HG03565 (cell line): ENCODE measurements around the gene MPND.
A peak's percentile ranks its signal among the peaks of the same experiment; 100 is the strongest.

Experiments used
- ATAC-seq: cut with Tn5 transposase; IDR thresholded peaks from one replicate; pipeline ENCODE4 v1.9.1; 2021; ENCODE audit warnings: mild to moderate bottlenecking, moderate library complexity; ENCODE audit not compliant: unreplicated experiment

MPND gene, protein sequence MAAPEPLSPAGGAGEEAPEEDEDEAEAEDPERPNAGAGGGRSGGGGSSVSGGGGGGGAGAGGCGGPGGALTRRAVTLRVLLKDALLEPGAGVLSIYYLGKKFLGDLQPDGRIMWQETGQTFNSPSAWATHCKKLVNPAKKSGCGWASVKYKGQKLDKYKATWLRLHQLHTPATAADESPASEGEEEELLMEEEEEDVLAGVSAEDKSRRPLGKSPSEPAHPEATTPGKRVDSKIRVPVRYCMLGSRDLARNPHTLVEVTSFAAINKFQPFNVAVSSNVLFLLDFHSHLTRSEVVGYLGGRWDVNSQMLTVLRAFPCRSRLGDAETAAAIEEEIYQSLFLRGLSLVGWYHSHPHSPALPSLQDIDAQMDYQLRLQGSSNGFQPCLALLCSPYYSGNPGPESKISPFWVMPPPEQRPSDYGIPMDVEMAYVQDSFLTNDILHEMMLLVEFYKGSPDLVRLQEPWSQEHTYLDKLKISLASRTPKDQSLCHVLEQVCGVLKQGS

DNA sequence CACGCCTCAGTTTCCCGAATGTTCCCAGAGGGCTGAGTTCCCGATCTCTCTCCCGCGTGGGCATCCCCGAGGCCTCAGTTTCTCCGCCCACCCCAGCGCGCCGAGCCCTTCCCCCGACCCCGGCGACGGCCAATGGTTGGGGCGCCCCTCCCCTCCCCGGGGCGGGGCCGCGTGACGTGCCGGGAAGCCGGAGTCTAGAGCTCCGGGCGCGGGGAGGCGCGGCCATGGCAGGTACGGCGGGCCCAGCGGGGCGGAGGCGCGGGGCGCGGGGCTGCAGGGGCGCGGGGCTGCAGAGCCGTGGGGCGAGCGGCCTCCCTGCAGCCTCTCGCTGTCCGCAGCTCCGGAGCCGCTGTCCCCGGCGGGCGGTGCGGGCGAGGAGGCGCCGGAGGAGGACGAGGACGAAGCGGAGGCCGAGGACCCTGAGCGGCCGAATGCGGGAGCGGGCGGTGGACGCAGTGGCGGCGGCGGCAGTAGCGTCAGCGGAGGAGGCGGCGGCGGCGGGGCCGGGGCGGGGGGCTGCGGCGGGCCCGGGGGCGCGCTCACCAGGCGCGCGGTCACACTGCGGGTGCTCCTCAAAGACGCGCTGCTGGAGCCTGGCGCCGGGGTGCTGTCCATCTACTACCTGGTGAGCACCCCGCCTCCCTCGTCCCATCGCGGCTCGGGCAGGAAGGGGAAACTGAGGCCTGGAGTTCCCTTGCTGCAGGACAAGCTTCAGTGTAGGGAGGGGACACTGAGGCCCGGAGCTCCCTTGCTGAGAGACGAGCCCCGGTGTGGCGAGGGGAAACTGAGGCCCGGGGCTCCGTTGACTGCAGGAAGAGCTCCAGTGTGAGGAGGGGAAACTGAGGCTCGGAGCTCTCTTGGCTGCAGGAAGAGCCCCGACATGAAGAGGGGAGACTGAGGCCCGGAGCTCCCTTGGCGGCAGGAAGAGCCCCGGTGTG is at the start of gene MPND:
Gene MPND, plus strand, starts transcription at position 193 of the 938 bp plus-strand sequence. Its CDS starts 32 bp downstream, at position 225.
- ATAC-seq = peak; percentile 25

DNA sequence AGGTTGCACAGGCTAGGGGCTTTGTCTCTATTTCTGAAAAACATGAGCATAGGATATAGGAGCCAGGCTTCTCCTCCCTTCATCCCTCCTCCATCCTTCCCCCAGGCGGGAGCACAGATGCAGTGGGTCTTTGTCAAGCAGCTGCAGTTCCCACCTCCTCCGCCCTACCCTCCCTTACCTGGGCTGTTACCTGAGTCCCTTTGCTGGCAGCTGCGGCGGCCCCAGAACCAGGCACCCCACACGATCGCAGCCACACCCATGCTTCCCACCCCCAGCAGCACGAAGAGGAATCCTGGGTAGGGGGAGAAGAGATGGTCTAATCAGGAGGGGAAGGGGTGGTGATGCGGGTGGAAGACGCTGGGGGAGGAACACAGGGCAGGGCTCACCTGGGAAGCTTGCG is 49.0 kb upstream of the MPND start:
- ATAC-seq = no peak

DNA sequence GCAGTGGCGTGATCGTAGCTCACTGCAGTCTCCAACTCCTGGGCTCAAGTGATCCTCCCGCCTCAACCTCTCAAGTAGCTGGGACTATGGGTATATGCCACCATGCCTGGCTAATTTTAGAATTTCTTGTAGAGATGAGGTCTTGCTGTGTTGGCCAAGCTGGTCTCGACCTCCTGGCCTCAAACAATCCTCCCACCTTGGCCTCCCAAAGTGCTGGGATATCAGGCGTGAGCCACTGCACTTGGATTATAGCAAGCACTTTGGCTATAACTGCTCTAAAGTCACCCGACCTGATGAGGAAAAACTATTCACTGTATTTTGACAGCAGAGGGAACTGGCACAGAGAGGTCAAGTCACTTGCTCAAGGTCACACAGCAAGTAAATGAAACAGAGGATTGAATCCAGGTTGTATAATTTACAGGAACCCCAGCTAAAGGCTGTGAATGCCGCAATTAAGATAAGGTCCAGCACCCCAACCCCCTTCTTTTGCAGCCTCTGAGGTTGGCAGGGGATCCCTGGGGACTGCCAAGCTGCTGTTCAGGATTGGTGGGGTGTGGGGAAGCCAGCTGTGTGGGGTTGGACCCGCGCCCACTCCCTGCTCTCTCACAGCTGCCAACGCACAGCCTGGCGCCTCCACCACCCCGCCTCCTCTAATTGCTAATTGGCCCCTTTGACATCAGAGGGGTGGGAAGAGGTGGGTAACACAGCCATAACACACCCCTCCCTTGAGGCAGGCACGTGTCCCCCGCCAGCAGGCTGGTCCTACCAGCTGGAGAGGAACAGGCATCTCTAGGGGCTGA is 47.2 kb upstream of the MPND start:
- no peak for ATAC-seq

DNA sequence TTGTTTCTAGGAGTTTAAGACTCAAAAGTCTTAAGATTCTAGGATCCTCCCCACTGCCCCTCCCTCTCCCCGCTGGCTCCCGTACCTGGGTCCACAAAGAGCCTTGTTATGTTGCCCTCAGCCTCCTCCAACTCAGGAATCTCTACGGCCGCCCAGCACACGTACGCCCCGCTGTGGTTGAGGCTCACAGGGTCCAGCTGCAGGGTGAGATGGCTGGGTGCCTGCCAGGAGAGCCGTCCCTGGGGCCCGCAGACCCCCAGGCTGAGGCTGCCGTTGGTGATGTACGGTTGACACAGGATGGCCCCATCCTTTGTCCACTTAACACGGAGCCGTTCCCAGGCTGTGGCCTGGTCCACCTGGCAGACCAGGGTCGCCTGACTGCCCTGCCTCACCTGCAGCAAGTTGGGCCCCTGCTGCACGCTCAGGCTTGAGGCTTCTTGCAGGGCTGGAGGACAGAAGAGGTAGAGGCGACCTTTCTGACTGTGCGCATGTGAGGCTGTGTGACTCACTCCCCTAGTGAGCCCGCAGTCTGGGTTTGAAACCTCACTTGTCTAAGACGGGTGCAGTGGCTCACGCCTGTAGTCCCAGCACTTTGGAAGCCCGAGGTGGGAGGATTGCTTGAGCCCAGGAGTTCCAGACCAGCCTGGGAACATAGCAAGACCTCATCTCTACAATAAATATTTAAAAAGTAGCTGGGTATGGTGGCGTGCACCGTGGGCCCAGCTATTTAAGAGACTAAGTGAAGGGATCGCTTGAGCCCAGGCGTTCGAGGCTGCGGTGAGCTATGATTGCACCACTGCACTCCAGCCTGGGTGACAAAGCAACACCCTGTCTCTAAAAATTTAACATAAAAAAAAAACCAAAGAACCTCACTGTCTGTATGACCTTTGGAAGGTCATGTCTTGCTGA is 45.2 kb upstream of the MPND start:
- ATAC-seq = no peak

DNA sequence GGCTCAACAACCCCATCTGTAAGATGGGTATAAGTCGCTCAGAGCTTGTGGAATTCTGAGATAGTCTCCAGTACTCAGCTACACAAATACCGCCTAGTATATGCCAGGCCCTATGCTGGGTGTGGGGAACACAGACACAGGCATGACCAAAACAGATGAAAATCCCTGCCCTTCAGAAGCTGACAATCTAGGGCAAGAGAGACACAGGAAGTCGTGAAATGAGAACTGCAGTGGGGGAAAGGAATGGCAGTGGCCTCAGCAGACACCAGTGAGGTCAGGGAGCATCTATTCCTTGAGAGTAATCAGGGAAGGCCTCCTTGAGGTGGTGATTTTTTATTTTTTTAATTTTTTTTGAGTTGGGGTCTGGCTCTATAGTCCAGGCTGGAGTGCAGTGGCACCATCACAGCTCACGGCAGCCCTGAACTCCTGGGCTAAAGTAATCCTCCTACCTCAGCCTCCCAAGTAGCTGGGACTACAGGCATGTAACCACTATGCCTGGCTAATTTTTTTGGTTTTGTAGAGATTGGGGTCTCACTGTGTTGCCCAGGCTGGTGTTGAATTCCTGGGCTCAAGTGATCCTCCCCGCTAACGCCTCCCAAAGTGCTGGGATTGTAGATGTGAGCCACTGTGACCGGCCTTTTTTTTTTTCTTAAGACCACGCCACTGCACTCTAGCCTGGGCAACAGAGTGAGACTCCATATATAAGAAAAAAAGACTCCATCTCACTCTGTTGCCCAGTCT is 44.4 kb upstream of the MPND start:
- no peak for ATAC-seq

DNA sequence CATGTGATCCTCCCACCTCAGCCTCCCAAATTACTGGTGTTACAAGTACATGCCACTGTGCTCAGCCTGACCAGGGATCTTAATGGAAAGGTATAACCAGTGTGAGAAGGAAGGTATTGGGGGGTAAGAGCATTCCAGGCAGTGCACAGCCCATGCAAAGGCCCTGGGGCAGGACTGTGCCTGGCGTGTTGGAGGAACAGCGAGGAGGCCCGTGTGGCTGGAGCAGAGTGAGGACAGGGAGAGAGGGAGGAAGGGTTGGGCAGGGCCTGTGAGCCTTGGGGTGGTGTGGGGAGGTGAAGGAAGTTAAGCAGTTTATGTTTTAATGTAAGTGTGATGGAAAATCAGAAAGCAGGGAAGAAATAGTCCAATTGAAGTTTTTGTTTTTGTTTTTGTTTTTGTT is 42.8 kb upstream of the MPND start:
- no peak for ATAC-seq

DNA sequence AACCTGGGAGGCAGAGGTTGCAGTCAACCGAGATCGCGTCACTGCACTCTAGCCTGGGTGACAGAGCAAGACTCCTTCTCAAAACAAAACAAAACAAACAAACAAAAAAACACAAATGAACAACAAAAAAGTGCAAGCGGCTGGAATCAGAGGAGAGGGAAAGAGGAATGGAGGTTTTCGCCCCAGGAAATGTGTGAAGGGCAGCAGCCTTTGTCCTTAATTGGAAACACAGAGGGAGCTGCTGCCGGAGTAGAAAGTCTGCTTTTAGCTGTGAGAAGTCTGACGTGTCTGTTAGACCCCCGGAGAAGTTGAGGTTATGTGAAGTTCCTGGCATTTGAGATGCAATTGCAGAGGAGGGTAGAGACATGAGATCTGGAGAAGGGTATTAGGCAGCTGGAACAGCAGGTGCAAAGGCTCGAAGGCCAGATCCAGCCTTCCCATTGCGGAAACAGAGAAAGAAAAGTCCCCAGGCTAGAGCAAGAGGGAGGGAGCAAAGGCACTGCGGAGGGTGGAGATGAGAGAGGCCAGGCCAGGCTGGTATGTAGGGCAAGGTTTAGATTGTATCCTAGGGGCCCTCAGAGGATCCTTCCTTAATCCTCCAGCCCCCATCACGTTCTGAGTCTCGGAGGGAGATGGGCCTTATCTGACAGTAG is 41.6 kb upstream of the MPND start:
- ATAC-seq = no peak

DNA sequence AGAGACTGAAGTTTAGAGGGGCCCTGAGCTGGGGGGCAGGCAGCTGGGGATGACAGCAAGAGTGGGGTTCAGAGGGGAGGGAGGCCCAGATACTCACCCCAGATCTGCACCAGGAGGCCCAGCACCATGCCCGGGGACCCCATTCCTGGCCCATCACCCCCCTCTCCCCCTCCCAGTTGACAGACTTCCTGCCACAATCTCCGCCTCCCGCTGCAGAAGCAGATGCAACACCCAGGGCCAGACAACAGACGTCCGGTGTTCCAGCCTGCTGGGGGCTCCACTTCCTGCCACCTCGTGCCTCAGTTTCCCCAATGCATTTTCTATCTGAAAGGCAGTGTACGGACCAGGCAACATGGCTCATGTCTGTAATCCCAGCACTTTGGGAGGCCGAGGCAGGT is 41.1 kb upstream of the MPND start, which contains the start of gene TMIGD2:
Gene TMIGD2, minus strand, starts transcription at position 147 of the 398 bp plus-strand sequence. Its CDS starts 4 bp downstream, at position 143.
- ATAC-seq = no peak

DNA sequence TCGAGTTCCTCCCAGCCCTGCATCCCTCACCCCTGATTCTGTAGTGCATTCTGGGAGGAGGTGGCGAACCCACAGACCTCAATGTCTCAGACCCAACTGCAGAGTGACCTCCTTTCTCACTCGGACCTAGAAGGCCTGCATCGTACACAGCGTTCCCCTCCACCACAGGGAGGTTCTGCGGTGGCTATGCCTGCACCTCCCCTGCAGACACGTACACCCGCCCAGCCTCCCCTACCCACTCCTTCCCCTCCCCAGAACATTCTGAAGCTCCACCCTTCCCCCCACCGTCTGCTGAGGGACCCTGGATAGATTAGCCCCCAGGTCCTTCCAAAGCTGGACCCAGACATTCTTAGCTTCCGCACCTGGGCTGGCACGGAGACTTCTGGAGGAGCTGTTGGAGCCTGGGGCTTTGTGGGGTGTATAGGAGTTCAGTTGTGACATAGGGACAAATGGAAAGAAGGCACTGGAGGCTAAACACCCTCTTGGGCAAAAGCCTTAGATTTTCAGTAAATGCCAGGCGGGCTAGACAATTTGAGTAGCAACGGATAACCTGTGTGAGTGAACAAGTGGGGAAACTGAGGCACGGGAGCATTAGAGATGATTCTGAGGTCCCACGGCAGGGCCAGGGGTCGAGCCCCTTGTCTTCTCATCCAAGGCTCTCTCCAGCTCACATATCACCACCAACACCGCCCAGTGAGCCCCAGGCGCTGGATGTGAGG is 39.4 kb upstream of the MPND start:
- no peak for ATAC-seq

DNA sequence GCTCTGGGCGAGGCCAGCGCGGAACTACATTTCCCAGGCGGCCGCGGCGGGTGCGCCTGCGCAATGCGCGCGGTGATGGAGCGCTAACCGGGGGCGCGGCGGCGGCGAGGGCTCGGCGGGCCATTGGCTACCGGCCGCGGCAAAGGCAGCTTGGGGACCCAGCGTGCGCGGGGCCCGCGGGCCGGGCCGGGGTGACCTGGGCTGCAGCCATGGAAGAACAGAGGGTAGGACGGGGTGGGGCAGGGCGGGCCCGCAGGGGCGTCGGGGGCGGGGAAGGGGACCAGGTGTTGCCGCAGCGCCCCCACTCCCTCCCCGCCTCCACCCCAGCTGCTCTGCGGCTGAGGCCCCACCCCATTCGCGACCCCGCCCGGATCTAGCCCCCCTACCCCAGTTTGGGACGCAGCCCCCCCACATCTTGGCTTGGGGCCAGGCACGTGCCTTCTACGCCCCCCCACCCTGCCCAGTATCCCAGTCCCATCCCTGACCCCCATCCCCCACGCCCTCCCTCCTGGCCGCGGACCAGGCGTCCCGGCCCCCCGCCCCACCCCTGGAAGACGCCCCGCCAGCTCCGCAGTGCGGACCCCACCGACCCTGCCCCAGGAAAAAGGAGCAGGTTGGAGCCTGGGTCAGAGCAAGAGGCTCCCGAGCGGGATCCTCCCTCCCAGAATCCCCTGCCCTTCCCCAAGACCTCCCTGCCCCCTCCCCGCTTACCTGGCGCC is 38.7 kb upstream of the MPND start, which contains the start of gene FSD1:
Gene FSD1, plus strand, starts transcription at position 61 of the 719 bp plus-strand sequence. Its CDS starts 149 bp downstream, at position 210.
- no peak for ATAC-seq

DNA sequence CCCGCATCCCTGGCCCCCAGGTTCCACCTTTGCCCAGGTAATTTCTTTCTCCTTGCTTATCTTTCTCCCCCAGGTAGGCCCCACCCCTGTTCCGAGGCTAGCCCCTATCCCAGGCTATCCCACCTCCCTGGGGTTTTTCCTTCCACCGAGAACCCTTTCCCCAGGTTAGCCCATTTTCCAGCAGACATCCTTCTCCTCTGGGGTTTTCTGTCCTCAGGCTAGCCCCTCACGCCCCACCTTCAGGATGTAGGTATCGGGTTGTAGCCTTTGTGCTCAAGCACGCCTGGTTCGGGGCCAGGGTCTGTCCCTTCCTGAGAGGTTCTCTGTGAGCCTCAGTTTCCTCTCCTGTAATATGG is 38.1 kb upstream of the MPND start:
- no peak for ATAC-seq

DNA sequence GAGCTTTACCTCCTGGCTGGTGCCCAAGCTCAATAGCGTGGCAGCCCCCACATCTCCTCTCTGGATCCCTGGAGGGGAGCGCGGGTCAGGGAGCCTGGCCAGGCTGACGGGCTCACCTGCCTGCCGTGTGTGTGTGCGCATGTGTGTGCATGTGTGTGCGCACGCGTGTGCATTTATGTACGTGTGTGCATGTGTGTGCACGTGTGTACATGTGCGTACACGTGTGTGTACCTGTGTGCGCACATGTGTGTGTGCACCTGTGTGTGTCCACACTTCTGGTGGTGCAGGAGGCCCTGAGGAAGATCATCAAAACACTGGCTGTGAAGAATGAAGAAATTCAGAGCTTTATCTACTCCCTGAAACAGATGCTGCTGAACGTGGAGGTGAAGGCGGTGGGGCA is 37.7 kb upstream of the MPND start:
- ATAC-seq = no peak

DNA sequence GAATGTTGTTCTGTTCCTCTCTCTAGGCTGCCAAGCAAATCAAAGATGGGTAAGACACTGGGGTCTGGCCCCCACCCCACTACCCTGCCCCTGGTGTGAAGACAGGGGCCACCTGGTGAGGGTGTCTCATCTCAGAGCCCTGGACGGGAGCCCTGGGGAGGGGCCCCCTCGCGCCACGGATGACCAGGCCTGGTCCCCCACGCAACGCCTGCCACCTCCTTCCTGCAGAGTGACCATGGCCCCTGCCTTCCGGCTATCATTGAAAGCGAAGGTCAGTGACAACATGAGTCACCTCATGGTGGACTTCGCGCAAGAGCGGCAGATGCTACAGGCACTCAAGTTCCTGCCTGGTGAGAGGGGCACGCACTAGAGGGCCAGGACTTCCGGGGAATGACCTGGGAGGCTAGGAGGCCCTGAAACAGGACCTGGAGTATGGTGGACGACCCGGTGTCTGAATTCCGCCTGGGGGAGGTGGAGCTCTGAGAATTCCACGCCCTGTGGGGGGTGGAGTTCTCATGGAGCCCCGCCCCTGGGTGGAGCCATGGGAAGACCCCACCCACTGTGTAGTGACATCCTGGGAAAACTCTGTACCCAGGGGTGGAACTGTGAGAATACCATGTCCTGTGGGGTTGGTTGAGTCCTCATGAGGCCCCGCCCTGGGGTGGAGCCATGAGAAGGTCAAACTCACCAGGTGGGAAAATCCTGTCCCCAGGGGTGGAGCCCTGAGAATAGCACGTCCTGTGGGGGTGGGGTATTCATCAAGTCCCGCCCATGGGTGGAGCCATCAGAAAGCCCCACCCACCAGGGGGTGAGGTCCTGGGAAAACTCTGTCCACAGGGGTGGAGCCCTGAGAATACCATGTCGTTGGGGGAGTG is 32.9 kb upstream of the MPND start:
- ATAC-seq = no peak

DNA sequence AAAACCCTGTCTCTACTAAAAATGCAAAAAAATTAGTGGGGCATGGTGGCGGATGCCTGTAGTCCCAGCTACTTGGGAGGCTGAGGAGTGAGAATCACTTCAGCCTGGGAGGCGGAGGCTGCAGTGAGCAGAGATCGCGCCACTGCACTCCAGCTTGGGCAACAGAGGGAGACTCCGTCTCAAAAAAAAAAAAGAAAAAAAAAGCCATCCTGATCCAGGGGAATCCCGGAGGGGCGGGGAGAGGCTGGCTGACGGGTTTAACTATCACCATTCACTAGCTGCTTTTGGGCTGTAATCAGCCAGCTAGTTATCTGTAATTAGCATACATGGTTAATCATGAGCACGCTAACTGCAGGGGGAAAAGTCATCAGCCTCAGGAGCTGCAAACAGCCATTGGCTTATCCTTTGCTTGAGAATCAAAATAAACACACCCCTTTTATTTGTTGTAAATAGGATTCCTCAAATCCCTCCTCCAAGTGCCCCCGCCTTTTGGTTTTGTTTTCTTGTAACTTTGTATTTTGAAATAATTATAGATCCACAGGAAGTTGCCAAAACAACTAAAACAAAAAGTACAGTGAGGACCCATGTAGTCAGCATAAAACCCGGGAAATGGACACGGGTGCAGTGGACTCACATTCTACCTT is 29.4 kb upstream of the MPND start:
- ATAC-seq = no peak

DNA sequence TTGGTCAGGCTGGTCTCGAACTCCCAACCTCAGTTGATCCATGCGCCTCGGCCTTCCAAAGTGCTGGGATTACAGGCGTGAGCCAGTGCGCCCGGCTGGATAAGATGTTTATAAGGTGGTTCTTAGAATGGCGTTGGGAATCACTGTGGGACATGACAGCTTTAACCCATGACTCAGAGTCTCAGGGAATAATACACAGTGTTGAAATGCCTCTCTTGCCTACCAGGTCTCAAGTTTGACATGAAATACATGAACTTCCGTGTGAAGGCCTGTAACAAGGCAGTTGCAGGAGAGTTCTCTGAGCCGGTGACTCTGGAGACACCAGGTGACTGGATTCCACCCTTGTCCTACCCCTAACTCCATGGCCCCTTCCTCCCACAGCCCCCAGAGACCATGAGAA is 26.4 kb upstream of the MPND start:
- ATAC-seq = no peak

DNA sequence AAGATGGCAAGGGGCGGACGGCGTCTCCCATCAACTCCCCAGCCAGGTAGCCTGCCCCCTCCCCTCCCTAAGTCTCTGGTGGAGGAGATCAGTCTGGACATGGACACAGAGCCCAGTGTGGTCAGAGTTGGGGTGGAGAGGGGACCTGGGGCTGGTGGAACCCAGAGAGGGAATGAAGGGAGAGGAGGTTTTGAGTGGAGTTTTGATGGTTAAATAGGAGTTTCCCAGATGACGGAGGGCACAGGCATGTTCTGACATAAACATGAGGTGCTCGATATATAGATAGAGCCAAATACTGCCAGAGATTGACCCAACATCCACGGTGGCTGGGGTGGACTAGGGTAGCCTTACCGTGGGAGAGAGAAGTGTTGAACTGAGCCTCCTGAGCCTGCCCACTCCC is 24.9 kb upstream of the MPND start:
- ATAC-seq = no peak
